ENCODE measurements around the gene KIF16B.

The KIF16B gene

DNA sequence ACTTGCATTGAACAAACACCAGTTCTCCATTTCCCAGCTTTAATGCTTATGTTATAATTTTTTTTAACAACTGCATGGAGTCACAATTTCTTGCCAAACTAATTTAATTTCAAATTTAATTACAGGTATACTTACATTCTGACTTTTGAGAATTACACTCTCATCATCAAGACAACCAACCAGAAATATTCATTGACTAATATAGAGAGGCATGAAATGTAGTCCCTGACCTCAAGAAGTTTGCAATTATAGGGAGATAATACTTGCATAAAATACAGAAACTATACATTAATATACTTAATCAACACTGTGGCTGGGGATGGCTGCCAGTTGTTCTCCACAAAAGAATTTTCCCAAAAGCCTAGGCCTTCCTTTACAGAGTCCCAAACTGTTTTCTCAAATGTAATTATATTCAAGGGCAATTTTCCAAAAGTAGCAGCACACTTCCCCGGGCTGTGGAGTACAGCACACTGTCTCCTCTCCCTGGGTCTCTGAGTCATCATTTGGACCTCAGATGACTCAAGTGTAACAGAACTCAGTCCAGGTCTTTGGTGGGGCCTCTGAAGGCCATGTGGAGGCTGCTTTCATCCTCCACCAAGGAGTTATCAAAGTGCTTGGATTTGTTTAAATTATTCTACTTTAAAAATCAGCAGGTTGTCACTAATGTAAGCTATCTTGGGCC lies 114.1 kb downstream of the KIF16B start:
- WGBS = 25% methylated on average over 1 of the region's 1 CpG
- Histone ChIP-seq H3K27me3 (ENCODE audit: control insufficient read depth in 1 of 2, insufficient read depth in 1 of 2, low read length in 2 of 2) (no peaks in the 10 kb centered on the region), H3K27ac (ENCODE audit: low read length, poor library complexity, severe bottlenecking) (no peak overlapping the region), H3K4me3 (ENCODE audit: insufficient read depth in 1 of 2, low read depth in 1 of 2, low read length in 2 of 2) (no peak overlapping the region), H3K4me1 (ENCODE audit: control insufficient read depth, insufficient read depth, low read depth, low read length) (peaks cover 2% of the 10 kb centered on the region), H3K9me3 (ENCODE audit: control insufficient read depth, low read length) (no peaks in the 10 kb centered on the region), H2AK5ac (ENCODE audit: low read length, severe bottlenecking) (no peak overlapping the region), H3K18ac (ENCODE audit: low read depth in 1 of 2, low read length in 2 of 2) (no peak overlapping the region), H3K14ac (ENCODE audit: low read length in 2 of 2) (no peak overlapping the region), H2AFZ (ENCODE audit: low read depth, low read length) (no peak overlapping the region), H4K8ac (ENCODE audit: low read length) (no peak overlapping the region), H2BK5ac (ENCODE audit: low read depth, low read length, poor library complexity, severe bottlenecking) (no peak overlapping the region), H2BK120ac (ENCODE audit: low read depth, low read length) (no peak overlapping the region), H2BK15ac (ENCODE audit: low read depth, poor library complexity, severe bottlenecking) (no peak overlapping the region), H3K9ac (ENCODE audit: low read length) (no peak overlapping the region), H3K79me1 (replicated peaks; ENCODE audit: low read length, poor library complexity, severe bottlenecking) (peaks cover 2% of the 10 kb centered on the region), H4K91ac (ENCODE audit: low read length) (no peak overlapping the region), H3K23ac (ENCODE audit: low read length in 2 of 2) (no peak overlapping the region), H2BK12ac (ENCODE audit: low read length in 2 of 2) (no peak overlapping the region), H3K36me3 (ENCODE audit: control insufficient read depth in 1 of 2, insufficient read depth in 2 of 2, low read depth in 1 of 2, low read length in 2 of 2) (no peaks in the 10 kb centered on the region), H3K4me2 (ENCODE audit: low read length, poor library complexity, severe bottlenecking) (no peak overlapping the region), H3K4ac (ENCODE audit: low read depth in 1 of 2, low read length in 2 of 2) (no peak overlapping the region)
- peak; percentile 54 for DNase-seq

DNA sequence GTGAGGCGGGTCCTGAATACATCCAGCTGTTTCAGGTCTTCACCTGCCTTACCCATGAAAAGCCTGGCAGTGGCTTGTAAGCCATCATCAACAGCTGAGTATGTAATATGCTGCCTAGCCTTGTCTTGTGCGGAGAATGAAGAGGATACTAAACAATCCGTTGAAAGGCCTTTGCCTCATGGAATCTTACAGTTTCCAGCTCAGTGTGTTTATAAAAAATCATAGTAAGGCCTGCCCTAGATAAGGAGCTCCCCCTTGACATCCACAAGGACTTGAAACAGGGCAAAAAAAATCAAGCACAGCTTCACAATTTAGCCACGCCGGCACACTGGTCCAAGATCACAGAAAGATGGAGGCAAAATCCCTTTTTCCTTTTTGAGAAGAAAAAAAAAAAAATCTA lies 115.7 kb downstream of the KIF16B start:
- Histone ChIP-seq H3K27ac (ENCODE audit: low read length, poor library complexity, severe bottlenecking) (no peak overlapping the region), H3K9me3 (ENCODE audit: control insufficient read depth, low read length) (no peaks in the 10 kb centered on the region), H2BK15ac (ENCODE audit: low read depth, poor library complexity, severe bottlenecking) (no peak overlapping the region), H3K36me3 (ENCODE audit: control insufficient read depth in 1 of 2, insufficient read depth in 2 of 2, low read depth in 1 of 2, low read length in 2 of 2) (no peaks in the 10 kb centered on the region), H2BK120ac (ENCODE audit: low read depth, low read length) (no peak overlapping the region), H3K4me2 (ENCODE audit: low read length, poor library complexity, severe bottlenecking) (no peak overlapping the region), H2BK5ac (ENCODE audit: low read depth, low read length, poor library complexity, severe bottlenecking) (no peak overlapping the region), H4K8ac (ENCODE audit: low read length) (no peak overlapping the region), H2AK5ac (ENCODE audit: low read length, severe bottlenecking) (no peak overlapping the region), H3K79me1 (replicated peaks; ENCODE audit: low read length, poor library complexity, severe bottlenecking) (peaks cover 2% of the 10 kb centered on the region), H3K9ac (ENCODE audit: low read length) (no peak overlapping the region), H3K23ac (ENCODE audit: low read length in 2 of 2) (no peak overlapping the region), H3K14ac (ENCODE audit: low read length in 2 of 2) (no peak overlapping the region), H2AFZ (ENCODE audit: low read depth, low read length) (no peak overlapping the region), H3K4me3 (ENCODE audit: insufficient read depth in 1 of 2, low read depth in 1 of 2, low read length in 2 of 2) (no peak overlapping the region), H3K4me1 (ENCODE audit: control insufficient read depth, insufficient read depth, low read depth, low read length) (peaks cover 2% of the 10 kb centered on the region), H2BK12ac (ENCODE audit: low read length in 2 of 2) (no peak overlapping the region), H3K27me3 (ENCODE audit: control insufficient read depth in 1 of 2, insufficient read depth in 1 of 2, low read length in 2 of 2) (no peaks in the 10 kb centered on the region), H3K18ac (ENCODE audit: low read depth in 1 of 2, low read length in 2 of 2) (no peak overlapping the region), H4K91ac (ENCODE audit: low read length) (no peak overlapping the region), H3K4ac (ENCODE audit: low read depth in 1 of 2, low read length in 2 of 2) (no peak overlapping the region)
- DNase-seq = no peak
- WGBS = 93% methylated on average over 5 of the region's 5 CpGs

DNA sequence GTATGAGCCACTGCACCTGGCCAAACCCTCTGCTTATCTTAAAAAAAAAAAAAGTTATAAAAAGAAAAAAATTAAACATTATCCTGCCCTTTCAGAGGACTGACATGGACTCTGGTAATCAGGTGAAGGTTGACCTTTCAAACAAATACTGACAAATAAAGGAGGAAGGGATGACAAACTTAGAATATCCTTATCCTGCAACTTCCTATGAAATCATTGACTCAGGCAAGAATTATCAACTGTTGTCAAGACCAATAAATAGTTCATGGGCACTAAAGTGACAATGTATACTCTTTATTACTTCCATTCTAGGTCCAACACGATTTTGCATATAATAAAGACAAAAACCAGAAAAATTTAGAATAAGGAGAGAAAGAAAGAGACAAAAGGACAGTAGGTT lies 117.9 kb downstream of the KIF16B start:
- no peak for DNase-seq
- Histone ChIP-seq H3K4ac (ENCODE audit: low read depth in 1 of 2, low read length in 2 of 2) (no peak overlapping the region), H3K9ac (ENCODE audit: low read length) (no peak overlapping the region), H3K27ac (ENCODE audit: low read length, poor library complexity, severe bottlenecking) (no peak overlapping the region), H3K27me3 (ENCODE audit: control insufficient read depth in 1 of 2, insufficient read depth in 1 of 2, low read length in 2 of 2) (no peaks in the 10 kb centered on the region), H3K79me1 (replicated peaks; ENCODE audit: low read length, poor library complexity, severe bottlenecking) (peaks cover 2% of the 10 kb centered on the region), H3K4me3 (ENCODE audit: insufficient read depth in 1 of 2, low read depth in 1 of 2, low read length in 2 of 2) (no peak overlapping the region), H4K8ac (ENCODE audit: low read length) (no peak overlapping the region), H3K18ac (ENCODE audit: low read depth in 1 of 2, low read length in 2 of 2) (no peak overlapping the region), H3K14ac (ENCODE audit: low read length in 2 of 2) (no peak overlapping the region), H2BK15ac (ENCODE audit: low read depth, poor library complexity, severe bottlenecking) (no peak overlapping the region), H3K9me3 (ENCODE audit: control insufficient read depth, low read length) (peaks cover 4% of the 10 kb centered on the region), H2AK5ac (ENCODE audit: low read length, severe bottlenecking) (no peak overlapping the region), H2BK12ac (ENCODE audit: low read length in 2 of 2) (no peak overlapping the region), H3K23ac (ENCODE audit: low read length in 2 of 2) (no peak overlapping the region), H3K4me1 (ENCODE audit: control insufficient read depth, insufficient read depth, low read depth, low read length) (peaks cover 2% of the 10 kb centered on the region), H2BK5ac (ENCODE audit: low read depth, low read length, poor library complexity, severe bottlenecking) (no peak overlapping the region), H3K4me2 (ENCODE audit: low read length, poor library complexity, severe bottlenecking) (no peak overlapping the region), H2BK120ac (ENCODE audit: low read depth, low read length) (no peak overlapping the region), H4K91ac (ENCODE audit: low read length) (no peak overlapping the region), H3K36me3 (ENCODE audit: control insufficient read depth in 1 of 2, insufficient read depth in 2 of 2, low read depth in 1 of 2, low read length in 2 of 2) (peaks cover 3 to 7% of the 10 kb centered on the region in 2 experiments), H2AFZ (ENCODE audit: low read depth, low read length) (no peak overlapping the region)
- no CpG with 5 or more reads among the region's 1 CpG for WGBS

DNA sequence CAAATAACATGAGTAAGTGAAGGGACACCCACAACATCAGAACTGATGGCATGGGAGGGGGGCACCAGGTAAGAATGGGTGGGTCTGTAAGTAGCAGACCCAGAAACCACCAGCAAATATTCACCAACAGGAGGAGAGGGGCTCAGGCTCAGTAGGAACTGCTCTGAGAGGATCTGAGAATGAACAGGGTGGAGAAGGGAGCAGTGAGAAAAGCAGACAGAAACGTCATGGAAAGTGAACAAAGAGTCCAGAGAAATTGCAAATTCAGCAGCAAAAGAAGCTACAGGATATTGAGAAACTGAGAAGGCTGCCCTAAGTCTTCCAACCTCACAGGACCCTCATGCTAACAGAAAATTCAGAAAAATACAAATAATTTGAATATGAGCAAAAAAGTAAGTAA lies 121.3 kb downstream of the KIF16B start:
- H3K36me3 ChIP-seq (ENCODE audit: control insufficient read depth in 1 of 2, insufficient read depth in 2 of 2, low read depth in 1 of 2, low read length in 2 of 2) = peaks cover 4 to 7% of the 10 kb centered on the region in 2 experiments
- no peaks in the 10 kb centered on the region for H3K27me3 ChIP-seq (ENCODE audit: control insufficient read depth in 1 of 2, insufficient read depth in 1 of 2, low read length in 2 of 2)
- no peak overlapping the region for H2AFZ ChIP-seq (ENCODE audit: low read depth, low read length)
- no peak overlapping the region for H2BK120ac ChIP-seq (ENCODE audit: low read depth, low read length)
- H3K9me3 ChIP-seq (ENCODE audit: control insufficient read depth, low read length) = peaks cover 15% of the 10 kb centered on the region
- H4K8ac ChIP-seq (ENCODE audit: low read length) = no peak overlapping the region
- WGBS = no CpG with 5 or more reads among the region's 1 CpG
- H3K14ac ChIP-seq (ENCODE audit: low read length in 2 of 2) = no peak overlapping the region
- H2BK12ac ChIP-seq (ENCODE audit: low read length in 2 of 2) = no peak overlapping the region
- no peak overlapping the region for H3K4ac ChIP-seq (ENCODE audit: low read depth in 1 of 2, low read length in 2 of 2)
- no peak overlapping the region for H3K4me3 ChIP-seq (ENCODE audit: insufficient read depth in 1 of 2, low read depth in 1 of 2, low read length in 2 of 2)
- no peak overlapping the region for H4K91ac ChIP-seq (ENCODE audit: low read length)
- H3K9ac ChIP-seq (ENCODE audit: low read length) = no peak overlapping the region
- H3K79me1 ChIP-seq (replicated peaks; ENCODE audit: low read length, poor library complexity, severe bottlenecking) = peaks cover 2% of the 10 kb centered on the region
- no peak for DNase-seq
- H2AK5ac ChIP-seq (ENCODE audit: low read length, severe bottlenecking) = no peak overlapping the region
- no peak overlapping the region for H3K27ac ChIP-seq (ENCODE audit: low read length, poor library complexity, severe bottlenecking)
- H2BK5ac ChIP-seq (ENCODE audit: low read depth, low read length, poor library complexity, severe bottlenecking) = no peak overlapping the region
- no peaks in the 10 kb centered on the region for H3K4me1 ChIP-seq (ENCODE audit: control insufficient read depth, insufficient read depth, low read depth, low read length)
- H3K18ac ChIP-seq (ENCODE audit: low read depth in 1 of 2, low read length in 2 of 2) = no peak overlapping the region
- H3K23ac ChIP-seq (ENCODE audit: low read length in 2 of 2) = no peak overlapping the region
- no peak overlapping the region for H2BK15ac ChIP-seq (ENCODE audit: low read depth, poor library complexity, severe bottlenecking)
- H3K4me2 ChIP-seq (ENCODE audit: low read length, poor library complexity, severe bottlenecking) = no peak overlapping the region

Measured in mesenchymal stem cell (in vitro differentiated cells and primary cell).